GM18873 (cell line): ENCODE measurements around the gene PLIN4.

Experiments
- ATAC-seq: cut with Tn5 transposase; IDR thresholded peaks from one replicate; pipeline ENCODE4 v1.9.1; 2021; ENCODE audit warnings: mild to moderate bottlenecking, moderate library complexity, moderate number of reproducible peaks; ENCODE audit not compliant: unreplicated experiment, low FRiP score

PLIN4 gene

GRCh38 chr19:4507804-4508203, 10.5 kb downstream of the PLIN4 start:
- ATAC-seq, result no peak

- ATAC-seq, result no peak
Measured at GRCh38 chr19:4507150-4507452, 11.2 kb downstream of the PLIN4 start.

GRCh38 chr19:4506449-4507149, 11.7 kb downstream of the PLIN4 start:
- no peak for ATAC-seq

GRCh38 chr19:4505570-4506448, 12.5 kb downstream of the PLIN4 start:
- ATAC-seq, result no peak

- ATAC-seq, result no peak
Measured at GRCh38 chr19:4504891-4505569, 13.3 kb downstream of the PLIN4 start.

- no peak for ATAC-seq
Measured at GRCh38 chr19:4504297-4504701, 14.0 kb downstream of the PLIN4 start.

- ATAC-seq, result no peak
Measured at GRCh38 chr19:4503825-4504170, 14.5 kb downstream of the PLIN4 start.

- ATAC-seq, result no peak
Measured at GRCh38 chr19:4503132-4503824, 15.0 kb downstream of the PLIN4 start.

GRCh38 chr19:4502282-4503131, 15.8 kb downstream of the PLIN4 start:
- ATAC-seq, result no peak

- no peak for ATAC-seq
Measured at GRCh38 chr19:4501691-4502090, 16.6 kb downstream of the PLIN4 start.

- no peak for ATAC-seq
Measured at GRCh38 chr19:4500841-4501591, 17.3 kb downstream of the PLIN4 start.

- no peak for ATAC-seq
Measured at GRCh38 chr19:4499855-4500254, 18.4 kb downstream of the PLIN4 start.

GRCh38 chr19:4499318-4499717, 19.0 kb downstream of the PLIN4 start:
- no peak for ATAC-seq

- no peak for ATAC-seq
Measured at GRCh38 chr19:4498694-4499093, 19.6 kb downstream of the PLIN4 start.

- no peak for ATAC-seq
Measured at GRCh38 chr19:4497770-4498389, 20.4 kb downstream of the PLIN4 start.

- no peak for ATAC-seq
Measured at GRCh38 chr19:4496304-4496703, 22.0 kb downstream of the PLIN4 start.

- ATAC-seq, result no peak
Measured at GRCh38 chr19:4495471-4495870, 22.8 kb downstream of the PLIN4 start.

- ATAC-seq, result no peak
Measured at GRCh38 chr19:4494691-4495064, 23.6 kb downstream of the PLIN4 start.
